Retinal pigment epithelial cell (primary cell): Measurements from ENCODE around the gene SRPK1.
A peak's percentile ranks its signal among the peaks of the same experiment; 100 is the strongest.

Experiments
- DNase-seq: peaks from one replicate; pipeline ENCODE4 v3.0.0-alpha.2; 2010; ENCODE audit warnings: low read depth
- H3K4me3 ChIP-seq: 2 replicates; pipeline ENCODE4 v1.5.1; 2011; ENCODE audit warnings: mild to moderate bottlenecking, low read length, control low read depth, moderate library complexity
- TF ChIP-seq, protein P1 (sequence below): conservative IDR thresholded peaks from 2 replicates; pipeline ENCODE4 v1.5.1; 2011; ENCODE audit warnings: low read depth, low read length, control low read depth, inconsistent platforms

SRPK1 gene

GRCh38 chr6:35920793-35921732, at the start of gene SRPK1:
Gene SRPK1 (minus strand): TSS chr6:35921098. CDS start chr6:35921056, 42 bp downstream.
- TF ChIP-seq, protein P1, sequence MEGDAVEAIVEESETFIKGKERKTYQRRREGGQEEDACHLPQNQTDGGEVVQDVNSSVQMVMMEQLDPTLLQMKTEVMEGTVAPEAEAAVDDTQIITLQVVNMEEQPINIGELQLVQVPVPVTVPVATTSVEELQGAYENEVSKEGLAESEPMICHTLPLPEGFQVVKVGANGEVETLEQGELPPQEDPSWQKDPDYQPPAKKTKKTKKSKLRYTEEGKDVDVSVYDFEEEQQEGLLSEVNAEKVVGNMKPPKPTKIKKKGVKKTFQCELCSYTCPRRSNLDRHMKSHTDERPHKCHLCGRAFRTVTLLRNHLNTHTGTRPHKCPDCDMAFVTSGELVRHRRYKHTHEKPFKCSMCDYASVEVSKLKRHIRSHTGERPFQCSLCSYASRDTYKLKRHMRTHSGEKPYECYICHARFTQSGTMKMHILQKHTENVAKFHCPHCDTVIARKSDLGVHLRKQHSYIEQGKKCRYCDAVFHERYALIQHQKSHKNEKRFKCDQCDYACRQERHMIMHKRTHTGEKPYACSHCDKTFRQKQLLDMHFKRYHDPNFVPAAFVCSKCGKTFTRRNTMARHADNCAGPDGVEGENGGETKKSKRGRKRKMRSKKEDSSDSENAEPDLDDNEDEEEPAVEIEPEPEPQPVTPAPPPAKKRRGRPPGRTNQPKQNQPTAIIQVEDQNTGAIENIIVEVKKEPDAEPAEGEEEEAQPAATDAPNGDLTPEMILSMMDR = no peak
- DNase-seq = peak; percentile 51
- peak within 1 kb of the TSS; percentile 82 for H3K4me3 ChIP-seq

- TF ChIP-seq, protein P1 = no peak
- DNase-seq = peak; percentile 29
- no peak overlapping the region for H3K4me3 ChIP-seq
Observed at GRCh38 chr6:35970181-35970580, 49.3 kb upstream of the SRPK1 start.

DNA sequence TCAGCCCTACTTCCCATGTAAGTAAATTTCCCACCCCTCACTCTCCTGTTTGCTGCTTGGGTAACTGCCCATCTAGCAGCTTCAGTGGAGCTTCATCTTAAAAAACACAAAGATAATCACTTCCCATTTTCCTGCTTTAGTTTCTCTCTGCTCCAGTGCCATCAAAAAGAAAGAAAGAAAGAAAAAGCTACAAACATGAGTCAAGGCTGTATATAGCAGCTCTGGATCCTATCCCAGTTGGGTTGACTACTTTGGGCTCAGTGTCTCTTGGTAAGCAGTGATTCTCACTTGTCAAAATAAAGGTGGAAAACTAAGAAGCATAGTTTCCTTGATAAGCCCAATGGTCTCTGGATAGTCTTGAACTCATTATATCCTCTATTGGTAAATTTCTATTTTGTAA, 48.7 kb upstream of the SRPK1 start:
- TF ChIP-seq, protein P1 = no peak
- DNase-seq = no peak
- H3K4me3 ChIP-seq = no peak overlapping the region

- TF ChIP-seq, protein P1 = no peak
- no peak overlapping the region for H3K4me3 ChIP-seq
- no peak for DNase-seq
Observed at GRCh38 chr6:35968821-35969220, 47.9 kb upstream of the SRPK1 start.

GRCh38 chr6:35967076-35967774, 46.3 kb upstream of the SRPK1 start:
- H3K4me3 ChIP-seq = no peak overlapping the region
- no peak for DNase-seq
- TF ChIP-seq, protein P1 = no peak

DNA sequence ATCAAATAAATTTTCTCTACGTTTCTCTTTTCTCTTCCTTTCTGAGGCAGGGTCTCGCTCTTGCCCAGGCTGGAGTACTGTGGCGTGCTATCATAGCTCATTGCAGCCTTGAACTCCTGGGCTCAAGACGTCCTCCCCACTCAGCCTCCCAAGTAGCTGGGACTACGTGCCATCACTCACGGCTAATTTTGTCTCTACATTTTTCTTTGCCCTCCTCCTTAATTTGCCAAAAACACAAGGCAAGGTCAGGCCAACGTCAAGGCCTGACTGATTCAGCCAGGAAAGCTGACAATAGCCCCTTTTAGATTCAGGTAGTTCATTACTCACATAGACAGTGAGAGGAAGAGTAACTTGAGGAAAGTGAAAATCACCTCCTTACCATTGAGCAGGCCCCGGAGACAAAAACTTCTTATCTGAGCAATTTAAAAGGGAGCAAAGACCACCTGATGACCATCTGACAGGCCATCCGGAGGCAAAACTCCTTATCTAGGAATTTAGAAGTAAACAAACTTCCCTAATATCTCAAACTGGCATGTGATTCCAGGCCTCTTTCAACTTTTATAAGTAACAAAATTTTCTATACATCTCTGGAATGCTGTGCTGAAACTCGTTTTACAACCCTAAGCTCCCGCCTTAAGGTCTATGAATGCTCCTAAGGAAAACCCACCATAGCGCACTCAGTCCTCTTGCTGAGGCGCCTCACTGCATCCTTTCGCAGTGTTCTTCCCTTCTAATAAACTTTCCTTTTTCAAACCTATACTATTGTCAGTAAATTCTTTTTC, 42.1 kb upstream of the SRPK1 start:
- no peak for DNase-seq
- no peak overlapping the region for H3K4me3 ChIP-seq
- TF ChIP-seq, protein P1 = no peak
